Transverse colon (tissue), 4 donors: Measurements from ENCODE around the gene TAS2R7. TPM values are rescaled to one million over a fixed set of nuclear protein-coding genes. Genes with fewer than 3 reads are reported as not detected.

Experiments
- DNase-seq: peaks from one replicate; pipeline ENCODE4 v3.0.0-alpha.2; 2019
- H3K27ac ChIP-seq, 4 donors: fragments of 200-600 bp; sonication (generic); 2 replicates each; pipeline ENCODE4 v1.5.1; 2016 to 2018; ENCODE audit warnings: inconsistent platforms in 4 of 4
- H3K27me3 ChIP-seq: fragments of 200-600 bp; sonication (generic); 2 replicates; pipeline ENCODE4 v1.5.1; 2017; ENCODE audit warnings: inconsistent platforms
- H3K36me3 ChIP-seq, 4 donors: fragments of 200-600 bp; sonication (generic); 2 replicates each; pipeline ENCODE4 v1.5.1; 2017 to 2019; ENCODE audit warnings: inconsistent platforms in 4 of 4
- H3K4me1 ChIP-seq, 4 donors: fragments of 200-600 bp; sonication (generic); 2 replicates each; pipeline ENCODE4 v1.5.1; 2017 to 2020; ENCODE audit warnings: inconsistent platforms in 4 of 4
- H3K4me3 ChIP-seq, 4 donors: fragments of 200-600 bp; sonication (generic); 1 replicate in 1 of 4; 2 replicates in 3 of 4; pipeline versions ENCODE4 v1.5.1 to v1.6.1; 2017 to 2019; ENCODE audit warnings: inconsistent platforms in 4 of 4
- H3K9me3 ChIP-seq, 2 donors: fragments of 200-600 bp; sonication (generic); 2 replicates each; pipeline ENCODE4 v1.5.1; 2017 to 2019; ENCODE audit warnings: inconsistent platforms in 2 of 2
- EP300 ChIP-seq: sonication (generic); formaldehyde crosslinking; IDR thresholded peaks from one replicate; pipeline ENCODE4 v1.6.1; 2017; ENCODE audit warnings: antibody characterized with exemption, low read depth
- POLR2A ChIP-seq: fragments of 450-650 bp; IDR thresholded peaks from one replicate; pipeline ENCODE4 v1.6.1; 2016; ENCODE audit warnings: antibody characterized with exemption, mild to moderate bottlenecking, moderate library complexity
- POLR2AphosphoS5 ChIP-seq, 3 donors: sonication (generic); formaldehyde crosslinking; IDR thresholded peaks; one replicate each; pipeline ENCODE4 v1.6.1; 2016; ENCODE audit warnings: antibody characterized with exemption in 3 of 3
- WGBS, 2 donors: methylation state at CpG; one replicate each; pipeline ENCODE4 v1.1.5; 2018; ENCODE audit warnings: low coverage in 1 of 2; 5-methylcytosine and 5-hydroxymethylcytosine counted together
- in situ Hi-C, 4 donors: fragments of 200-750 bp; cut with MboI; loops; one replicate each; pipeline versions ENCODE4 v1.15.0 to v1.15.1; 2017; ENCODE audit warnings: low sequenced_read_pairs in 3 of 4, low pct_ligation_motif_present in 1 of 4, low pct_unique_long_range_greater_than_20kb in 1 of 4
- intact Hi-C: fragments of 100-400 bp; cut with DNase I; formaldehyde crosslinking; loops from one replicate; pipeline ENCODE4 v1.15.1; 2023; ENCODE audit warnings: low total_unique reads
- total RNA-seq, 4 donors: library from RNA; depleted of rRNA; stranded (reverse); fragments of >200 nt; gene quantifications; one replicate each; pipeline ENCODE4 v1.1.0, GENCODE V29; 2016
- TF ChIP-seq, protein P1 (sequence below), 5 experiments: fragments of 200-600 bp in 3 of 5; fragments of 450-650 bp in 2 of 5; sonication (generic) in 3 of 5; IDR thresholded peaks; 1 replicate in 2 of 5; 2 replicates in 3 of 5; pipeline ENCODE4 v1.5.1; 2016 to 2017; ENCODE audit warnings: antibody characterized with exemption in 5 of 5, inconsistent platforms in 3 of 5, mild to moderate bottlenecking in 2 of 5, moderate library complexity in 1 of 5

TAS2R7 gene
- total RNA-seq, 4 donors from 2014 or later = not detected

DNA sequence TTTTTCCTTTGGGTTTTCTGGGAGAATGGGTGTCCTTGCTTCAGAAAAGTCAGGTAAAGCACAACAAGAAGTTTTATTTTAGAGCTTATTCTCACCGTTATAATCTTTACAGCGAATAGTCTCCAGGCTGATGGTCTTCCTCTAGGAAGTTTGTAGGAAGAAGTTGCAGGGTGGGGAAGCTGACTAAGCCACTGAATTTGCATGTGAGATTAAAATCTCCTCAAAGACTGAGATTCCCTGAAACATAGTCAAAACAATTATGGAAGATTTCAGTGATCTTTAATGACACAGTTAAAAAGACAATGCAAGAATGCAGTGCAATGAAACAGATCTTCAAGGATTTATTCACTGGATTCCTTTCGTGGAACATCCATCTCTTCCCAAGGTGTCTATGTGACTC lies 22.5 kb upstream of the TAS2R7 start:
- WGBS, 2 donors = 79% methylated on average over 3 of the region's 3 CpGs; no CpG with 5 or more reads in 1 of the 2 donors
- in situ Hi-C loops = no loop called here

DNA sequence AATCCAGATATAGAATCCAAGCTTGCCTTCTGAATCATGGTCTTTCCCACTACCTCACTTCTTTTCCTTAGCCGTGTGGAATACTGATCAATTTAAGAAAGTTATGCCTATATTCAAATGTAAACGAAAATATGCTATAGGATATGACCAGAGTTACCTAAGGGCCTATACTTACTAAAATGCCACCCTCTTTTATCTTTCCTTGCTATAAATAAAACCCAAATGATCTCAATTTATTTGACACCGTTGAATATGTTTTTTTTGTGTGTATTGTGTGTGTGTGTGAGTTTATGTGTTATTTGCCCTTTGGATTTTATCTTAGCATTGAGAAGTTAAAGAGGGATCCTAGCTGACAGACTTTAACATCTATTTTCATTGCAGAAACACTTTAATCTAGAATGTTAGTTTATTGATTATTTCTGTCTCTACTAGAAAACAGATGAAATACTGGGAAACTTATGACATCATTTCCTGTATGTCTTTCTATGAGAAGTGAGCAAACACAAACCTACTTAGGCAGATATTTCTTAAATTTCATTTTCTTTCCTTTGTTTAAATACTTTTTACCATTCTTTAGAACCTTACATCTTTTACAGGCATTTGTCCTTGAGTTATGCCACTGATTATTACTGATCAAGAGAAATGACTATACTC lies 9.6 kb upstream of the TAS2R7 start:
- Histone ChIP-seq H3K9me3 (no peaks in the 10 kb centered on the region), H3K27me3 (no peaks in the 10 kb centered on the region), H3K36me3 (no peaks in the 10 kb centered on the region), H3K27ac (no peak overlapping the region), H3K4me1 (no peaks in the 10 kb centered on the region), H3K4me3 (no peak overlapping the region)
- no peak for TF ChIP-seq POLR2AphosphoS5 (IDR thresholded peaks at IDR 0.05)
- TF ChIP-seq, protein P1, sequence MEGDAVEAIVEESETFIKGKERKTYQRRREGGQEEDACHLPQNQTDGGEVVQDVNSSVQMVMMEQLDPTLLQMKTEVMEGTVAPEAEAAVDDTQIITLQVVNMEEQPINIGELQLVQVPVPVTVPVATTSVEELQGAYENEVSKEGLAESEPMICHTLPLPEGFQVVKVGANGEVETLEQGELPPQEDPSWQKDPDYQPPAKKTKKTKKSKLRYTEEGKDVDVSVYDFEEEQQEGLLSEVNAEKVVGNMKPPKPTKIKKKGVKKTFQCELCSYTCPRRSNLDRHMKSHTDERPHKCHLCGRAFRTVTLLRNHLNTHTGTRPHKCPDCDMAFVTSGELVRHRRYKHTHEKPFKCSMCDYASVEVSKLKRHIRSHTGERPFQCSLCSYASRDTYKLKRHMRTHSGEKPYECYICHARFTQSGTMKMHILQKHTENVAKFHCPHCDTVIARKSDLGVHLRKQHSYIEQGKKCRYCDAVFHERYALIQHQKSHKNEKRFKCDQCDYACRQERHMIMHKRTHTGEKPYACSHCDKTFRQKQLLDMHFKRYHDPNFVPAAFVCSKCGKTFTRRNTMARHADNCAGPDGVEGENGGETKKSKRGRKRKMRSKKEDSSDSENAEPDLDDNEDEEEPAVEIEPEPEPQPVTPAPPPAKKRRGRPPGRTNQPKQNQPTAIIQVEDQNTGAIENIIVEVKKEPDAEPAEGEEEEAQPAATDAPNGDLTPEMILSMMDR (IDR thresholded peaks at IDR 0.05) = no peak
- no peak for TF ChIP-seq EP300
- TF ChIP-seq POLR2A = no peak
- in situ Hi-C loops (no loop called here), intact Hi-C loops (no loop called here)
- DNase-seq = no peak
- 59 to 66% methylated on average over 3 of the region's 3 CpGs for WGBS, 2 donors

More for the DNA sequence above, 22.5 kb upstream of the TAS2R7 start:
- intact Hi-C loops = no loop called here
- Histone ChIP-seq H3K36me3 (no peaks in the 10 kb centered on the region), H3K4me3 (no peak overlapping the region), H3K9me3 (no peaks in the 10 kb centered on the region), H3K4me1 (no peaks in the 10 kb centered on the region), H3K27ac (no peak overlapping the region), H3K27me3 (no peaks in the 10 kb centered on the region)
- no peak for TF ChIP-seq POLR2AphosphoS5 (IDR thresholded peaks at IDR 0.05)
- TF ChIP-seq, protein P1 (IDR thresholded peaks at IDR 0.05) = no peak
- TF ChIP-seq EP300 = no peak
- no peak for TF ChIP-seq POLR2A
- DNase-seq = no peak

DNA sequence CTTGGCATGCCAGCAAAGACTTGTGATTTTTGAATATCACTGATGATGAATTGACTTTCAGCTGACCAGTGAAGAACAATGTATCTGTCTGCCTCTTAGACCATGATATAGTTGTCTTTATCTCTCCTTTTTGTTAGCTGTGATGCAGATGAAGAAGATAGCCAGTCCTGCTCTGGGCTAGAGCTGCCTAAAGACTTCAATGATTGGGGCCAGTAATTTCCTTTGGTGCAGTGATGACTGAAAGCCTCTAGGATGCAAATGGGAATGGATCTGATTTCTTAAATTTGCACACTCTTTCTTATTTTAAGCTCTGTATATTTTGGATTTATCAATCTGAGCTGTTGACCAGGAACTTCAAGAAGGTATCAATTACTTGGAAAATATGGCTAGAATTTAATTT lies 7.6 kb upstream of the TAS2R7 start, which contains the start of gene TAS2R9:
TAS2R9 (minus strand) TSS at position 101 of the 400 bp plus-strand sequence; CDS start at position 8, 93 bp downstream.
- Histone ChIP-seq H3K9me3 (no peaks in the 10 kb centered on the region), H3K27ac (no peak within 1 kb of the TSS), H3K36me3 (no peaks in the 10 kb centered on the region), H3K4me3 (no peak within 1 kb of the TSS), H3K4me1 (no peaks in the 10 kb centered on the region), H3K27me3 (no peaks in the 10 kb centered on the region)
- TF ChIP-seq EP300 (no peak), POLR2AphosphoS5 (IDR thresholded peaks at IDR 0.05) (no peak), POLR2A (no peak)
- TF ChIP-seq, protein P1 (IDR thresholded peaks at IDR 0.05) = no peak
- in situ Hi-C loops (no loop called here), intact Hi-C loops (no loop called here)
- no peak for DNase-seq

DNA sequence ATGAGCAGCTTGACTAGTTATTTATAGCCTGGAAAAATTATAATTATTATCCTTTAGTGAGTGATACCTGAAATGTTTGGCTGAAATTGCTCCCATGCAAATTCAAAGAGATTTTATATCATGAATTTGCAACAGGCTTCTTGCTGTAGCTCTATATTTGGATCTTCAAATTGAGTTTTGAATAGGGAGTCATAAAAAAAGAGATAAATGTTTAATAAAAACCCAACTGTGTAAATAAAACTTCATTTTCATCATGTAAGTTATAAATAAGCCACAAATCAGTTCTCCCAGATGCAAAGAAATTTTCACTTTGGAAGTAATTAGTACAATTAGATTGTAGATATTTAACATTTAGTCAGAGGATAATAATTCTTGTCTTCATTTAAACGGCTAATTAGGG lies 4.8 kb upstream of the TAS2R7 start, which contains the start of gene TAS2R8:
TAS2R8 (minus strand) TSS at position 101 of the 400 bp plus-strand sequence. CDS start 306 bp downstream, outside the sequence.
- Histone ChIP-seq H3K27ac (no peak within 1 kb of the TSS), H3K27me3 (no peaks in the 10 kb centered on the region), H3K4me1 (no peaks in the 10 kb centered on the region), H3K36me3 (no peaks in the 10 kb centered on the region), H3K9me3 (no peaks in the 10 kb centered on the region), H3K4me3 (no peak within 1 kb of the TSS)
- intact Hi-C loops = no loop called here
- TF ChIP-seq, protein P1 (IDR thresholded peaks at IDR 0.05) = no peak
- TF ChIP-seq EP300 (no peak), POLR2A (no peak), POLR2AphosphoS5 (IDR thresholded peaks at IDR 0.05) (no peak)
- DNase-seq = no peak
- in situ Hi-C loops = no loop called here
- 55 to 59% methylated on average over 1 of the region's 1 CpG for WGBS, 2 donors
